Nephron (organoid): ENCODE results near the gene COBLL1.

Experiments used
- H3K27ac Mint-ChIP-seq, 3 experiments: 2 replicates each; pipeline ENCODE4 v1.8.0; 2020; ENCODE audit warnings: mixed read lengths in 3 of 3, mild to moderate bottlenecking in 2 of 3, moderate library complexity in 1 of 3
- H3K27me3 Mint-ChIP-seq: 2 replicates; pipeline ENCODE4 v1.8.0; 2021; ENCODE audit warnings: low read depth, mild to moderate bottlenecking, moderate library complexity, mixed read lengths
- H3K36me3 Mint-ChIP-seq: 2 replicates; pipeline ENCODE4 v1.8.0; 2020; ENCODE audit warnings: low read depth, mixed read lengths
- H3K4me1 Mint-ChIP-seq: 2 replicates; pipeline ENCODE4 v1.8.0; 2020; ENCODE audit warnings: mixed read lengths
- H3K4me3 Mint-ChIP-seq, 3 experiments: 2 replicates each; pipeline ENCODE4 v1.8.0; 2020; ENCODE audit warnings: mild to moderate bottlenecking in 3 of 3, mixed read lengths in 3 of 3, moderate library complexity in 2 of 3
- H3K9me3 Mint-ChIP-seq: 2 replicates; pipeline ENCODE4 v1.8.0; 2020; ENCODE audit warnings: mixed read lengths
- TF ChIP-seq, protein P1 (sequence below), 3 experiments: fragments of 200-600 bp; sonication (generic); IDR thresholded peaks; one replicate each; pipeline ENCODE4 v1.5.0; 2021; ENCODE audit warnings: antibody characterized with exemption in 3 of 3; ENCODE audit not compliant: unreplicated experiment in 3 of 3

Gene COBLL1

DNA sequence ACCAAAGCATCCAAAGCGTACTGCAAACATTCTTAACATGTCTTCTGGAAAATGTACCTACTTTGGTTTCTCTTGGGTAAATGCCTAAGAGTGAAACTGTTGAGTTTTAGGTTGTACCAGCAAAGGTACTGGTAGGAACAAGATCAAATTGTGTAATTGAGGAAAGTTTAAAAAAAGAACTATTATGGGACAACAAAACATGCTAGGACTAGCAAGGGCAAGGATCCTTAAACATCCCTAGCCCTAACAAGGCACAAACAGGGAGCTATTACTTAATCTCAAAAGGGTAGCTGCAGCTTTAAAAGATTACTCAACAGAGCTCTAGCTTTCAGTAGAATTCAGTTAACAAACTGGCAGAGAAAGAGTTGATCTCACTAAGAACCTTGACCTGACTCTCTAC is 164.4 kb downstream of the COBLL1 start:
- peak overlapping the region in 1 of 3 experiments; percentile 19 for H3K27ac Mint-ChIP-seq
- TF ChIP-seq, protein P1, sequence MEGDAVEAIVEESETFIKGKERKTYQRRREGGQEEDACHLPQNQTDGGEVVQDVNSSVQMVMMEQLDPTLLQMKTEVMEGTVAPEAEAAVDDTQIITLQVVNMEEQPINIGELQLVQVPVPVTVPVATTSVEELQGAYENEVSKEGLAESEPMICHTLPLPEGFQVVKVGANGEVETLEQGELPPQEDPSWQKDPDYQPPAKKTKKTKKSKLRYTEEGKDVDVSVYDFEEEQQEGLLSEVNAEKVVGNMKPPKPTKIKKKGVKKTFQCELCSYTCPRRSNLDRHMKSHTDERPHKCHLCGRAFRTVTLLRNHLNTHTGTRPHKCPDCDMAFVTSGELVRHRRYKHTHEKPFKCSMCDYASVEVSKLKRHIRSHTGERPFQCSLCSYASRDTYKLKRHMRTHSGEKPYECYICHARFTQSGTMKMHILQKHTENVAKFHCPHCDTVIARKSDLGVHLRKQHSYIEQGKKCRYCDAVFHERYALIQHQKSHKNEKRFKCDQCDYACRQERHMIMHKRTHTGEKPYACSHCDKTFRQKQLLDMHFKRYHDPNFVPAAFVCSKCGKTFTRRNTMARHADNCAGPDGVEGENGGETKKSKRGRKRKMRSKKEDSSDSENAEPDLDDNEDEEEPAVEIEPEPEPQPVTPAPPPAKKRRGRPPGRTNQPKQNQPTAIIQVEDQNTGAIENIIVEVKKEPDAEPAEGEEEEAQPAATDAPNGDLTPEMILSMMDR (IDR thresholded peaks at IDR 0.05; ENCODE audit: unreplicated experiment in 3 of 3): no peak
- peaks cover 4% of the 10 kb centered on the region for H3K9me3 Mint-ChIP-seq

DNA sequence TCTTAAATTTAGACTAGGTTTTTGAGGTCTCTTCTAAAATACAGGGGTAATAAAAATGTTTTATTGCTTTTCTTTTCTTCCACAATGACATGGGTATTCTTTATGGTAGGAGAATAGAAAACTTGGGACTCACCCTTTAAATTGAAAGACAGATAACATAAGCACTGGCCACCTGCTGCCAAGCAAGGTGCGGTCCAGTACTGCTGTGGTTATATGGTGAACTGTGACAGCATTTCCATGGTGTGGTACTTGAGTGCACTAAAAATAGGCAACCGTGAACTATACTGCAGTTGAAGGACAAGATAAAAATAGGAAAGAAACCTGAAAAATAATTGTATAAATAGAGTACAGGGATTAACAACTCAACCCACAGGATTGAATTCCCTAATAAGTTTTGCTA is 165.9 kb downstream of the COBLL1 start:
- peak overlapping the region in 1 of 3 experiments; percentile 23 for H3K27ac Mint-ChIP-seq
- peaks cover 4% of the 10 kb centered on the region for H3K9me3 Mint-ChIP-seq
- peaks cover 13% of the 10 kb centered on the region for H3K36me3 Mint-ChIP-seq
- no peaks in the 10 kb centered on the region for H3K4me1 Mint-ChIP-seq
- TF ChIP-seq, protein P1 (IDR thresholded peaks at IDR 0.05; ENCODE audit: unreplicated experiment in 3 of 3): no peak
- H3K4me3 Mint-ChIP-seq: no peak overlapping the region
- no peaks in the 10 kb centered on the region for H3K27me3 Mint-ChIP-seq

More for the DNA sequence above, 164.4 kb downstream of the COBLL1 start:
- H3K27me3 Mint-ChIP-seq: no peaks in the 10 kb centered on the region
- peaks cover 13% of the 10 kb centered on the region for H3K36me3 Mint-ChIP-seq
- no peak overlapping the region for H3K4me3 Mint-ChIP-seq
- no peaks in the 10 kb centered on the region for H3K4me1 Mint-ChIP-seq

GRCh38 chr2:164675027-164675426 is 166.6 kb downstream of the COBLL1 start:
- no peaks in the 10 kb centered on the region for H3K27me3 Mint-ChIP-seq
- TF ChIP-seq, protein P1 (IDR thresholded peaks at IDR 0.05; ENCODE audit: unreplicated experiment in 3 of 3): no peak
- H3K9me3 Mint-ChIP-seq: peaks cover 4% of the 10 kb centered on the region
- no peak overlapping the region for H3K27ac Mint-ChIP-seq
- H3K4me3 Mint-ChIP-seq: no peak overlapping the region
- H3K36me3 Mint-ChIP-seq: peaks cover 13% of the 10 kb centered on the region
- H3K4me1 Mint-ChIP-seq: no peaks in the 10 kb centered on the region

DNA sequence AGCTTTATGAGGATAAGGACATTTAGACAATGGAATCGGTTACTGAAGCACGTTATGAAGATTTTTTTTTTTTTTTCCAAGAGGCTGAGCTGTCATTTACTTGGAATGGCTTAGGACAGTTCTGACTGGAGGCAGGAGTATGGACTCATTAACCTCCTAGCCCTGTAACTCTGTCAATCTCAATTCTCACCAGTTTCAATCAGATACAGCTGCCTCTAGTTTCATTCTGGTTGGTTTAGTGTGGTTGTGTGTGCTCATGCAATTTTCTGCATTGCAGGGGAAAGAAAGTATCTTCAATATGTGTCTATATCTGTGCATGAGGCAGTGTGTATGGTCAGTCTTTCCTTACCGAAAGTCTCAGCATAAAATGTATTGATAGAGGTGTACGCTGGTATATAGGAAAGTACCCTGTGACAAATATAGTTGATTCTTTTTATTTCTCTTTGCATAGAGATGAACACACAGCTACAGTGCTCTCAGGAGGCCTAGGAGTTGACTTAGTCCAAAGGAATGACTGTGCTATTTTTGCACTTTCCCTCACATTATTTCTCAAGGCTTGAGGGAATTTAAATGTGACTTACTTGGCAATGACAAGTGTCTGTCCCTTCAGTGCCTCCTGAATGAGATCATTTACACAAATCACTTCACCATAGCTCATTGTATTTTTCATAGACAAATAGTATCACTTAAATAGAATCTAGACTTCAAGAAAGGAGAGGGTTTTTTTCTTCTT is 169.8 kb downstream of the COBLL1 start:
- Mint-ChIP-seq H3K36me3 (peaks cover 3% of the 10 kb centered on the region), H3K4me1 (no peaks in the 10 kb centered on the region), H3K27me3 (no peaks in the 10 kb centered on the region), H3K27ac (peak overlapping the region in 1 of 3 experiments; percentile 6), H3K4me3 (no peak overlapping the region), H3K9me3 (no peaks in the 10 kb centered on the region)
- TF ChIP-seq, protein P1 (IDR thresholded peaks at IDR 0.05; ENCODE audit: unreplicated experiment in 3 of 3): no peak

DNA sequence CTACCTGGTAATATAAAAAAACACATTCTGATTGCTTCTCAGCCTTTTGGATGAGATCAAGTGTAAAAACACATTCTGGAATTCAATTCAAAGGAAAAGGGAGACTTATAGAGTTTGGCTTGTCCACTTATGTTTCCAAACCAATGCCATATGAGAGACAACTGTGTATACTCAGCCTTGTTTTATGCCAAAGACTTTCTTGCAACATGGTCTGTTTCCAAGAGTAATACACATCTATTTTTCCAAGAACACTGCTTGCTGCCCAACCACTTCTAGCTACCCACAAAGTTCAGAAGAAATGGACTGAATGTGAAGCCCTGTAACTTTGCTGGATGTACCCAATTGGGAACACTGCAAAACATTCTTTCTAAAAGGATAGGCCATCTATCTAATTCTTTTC is 172.3 kb downstream of the COBLL1 start:
- no peaks in the 10 kb centered on the region for H3K36me3 Mint-ChIP-seq
- no peak overlapping the region for H3K4me3 Mint-ChIP-seq
- H3K27me3 Mint-ChIP-seq: no peaks in the 10 kb centered on the region
- H3K4me1 Mint-ChIP-seq: no peaks in the 10 kb centered on the region
- TF ChIP-seq, protein P1 (IDR thresholded peaks at IDR 0.05; ENCODE audit: unreplicated experiment in 3 of 3): no peak
- no peaks in the 10 kb centered on the region for H3K9me3 Mint-ChIP-seq
- H3K27ac Mint-ChIP-seq: no peak overlapping the region

DNA sequence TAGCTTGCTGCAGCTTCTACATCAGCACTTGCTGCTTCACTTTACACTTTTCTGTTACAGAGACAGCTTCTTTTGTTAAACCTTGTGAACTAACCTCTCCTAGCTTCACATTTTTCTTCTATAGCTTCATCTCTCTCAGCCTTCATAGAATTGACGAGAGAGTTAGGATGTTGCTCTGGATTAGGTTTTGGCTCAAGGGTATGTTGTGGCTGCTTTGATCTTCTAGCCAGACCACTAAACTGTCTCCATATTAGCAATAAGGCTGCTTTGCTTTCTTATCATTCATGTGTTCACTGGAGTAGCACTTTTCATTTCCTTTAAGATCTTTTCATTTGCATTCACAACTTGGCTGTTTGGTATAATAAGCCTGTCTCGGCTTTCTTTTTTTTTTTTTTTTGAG is 174.1 kb downstream of the COBLL1 start:
- no peaks in the 10 kb centered on the region for H3K9me3 Mint-ChIP-seq
- H3K4me1 Mint-ChIP-seq: no peaks in the 10 kb centered on the region
- H3K36me3 Mint-ChIP-seq: no peaks in the 10 kb centered on the region
- H3K27ac Mint-ChIP-seq: peak overlapping the region in 2 of 3 experiments; percentile 4 to 10
- TF ChIP-seq, protein P1 (IDR thresholded peaks at IDR 0.05; ENCODE audit: unreplicated experiment in 3 of 3): no peak
- H3K4me3 Mint-ChIP-seq: no peak overlapping the region
- H3K27me3 Mint-ChIP-seq: no peaks in the 10 kb centered on the region
